Stimulated activated CD4-positive, alpha-beta T cell treated with anti-CD3 and anti-CD28 coated beads, Interleukin-15, amount 100 ng/mL, for 1 hour (primary cell): Measurements from ENCODE around the gene RRP12.
"Not testable (repeated sequence)": the region's sequence is repeated elsewhere in the genome, so short reads cannot be mapped to it uniquely, and the experiment has no call there.

Experiments
- DNase-seq, 2 donors: peaks; one replicate each; pipeline ENCODE4 v3.0.0-alpha.2; 2020; ENCODE audit warnings: low read depth in 1 of 2, low spot score in 1 of 2

Gene RRP12

GRCh38 chr10:97400665-97401454 lies at the start of gene RRP12:
Gene RRP12 (minus strand): TSS chr10:97401340. CDS start chr10:97401231, 109 bp downstream.
- peak in 1 of 2 donors; percentile 53 for DNase-seq

GRCh38 chr10:97450828-97451227 lies 49.7 kb upstream of the RRP12 start:
- no peak for DNase-seq

GRCh38 chr10:97445722-97446639 lies 44.8 kb upstream of the RRP12 start, which contains the start of the genes EXOSC1 and ZDHHC16:
Gene EXOSC1 (minus strand): TSS chr10:97446006. CDS start chr10:97445985, 21 bp downstream.
Gene ZDHHC16 (plus strand): TSS chr10:97446175. CDS start chr10:97451676, 5,501 bp downstream.
- peak; percentile 75 to 81 for DNase-seq

GRCh38 chr10:97445357-97445721 lies 44.2 kb upstream of the RRP12 start:
- DNase-seq = no peak

- DNase-seq = no peak
Observed at GRCh38 chr10:97444212-97444611, 43.1 kb upstream of the RRP12 start.

- DNase-seq = no peak
Observed at GRCh38 chr10:97442277-97442676, 41.1 kb upstream of the RRP12 start.

GRCh38 chr10:97435211-97435610 lies 34.1 kb upstream of the RRP12 start:
- DNase-seq = no peak

GRCh38 chr10:97434557-97434956 lies 33.4 kb upstream of the RRP12 start:
- DNase-seq = no peak

GRCh38 chr10:97434055-97434454 lies 32.9 kb upstream of the RRP12 start:
- no peak for DNase-seq

GRCh38 chr10:97428572-97428981 lies 27.4 kb upstream of the RRP12 start:
- DNase-seq = no peak

GRCh38 chr10:97427571-97428179 lies 26.5 kb upstream of the RRP12 start:
- DNase-seq = no peak

GRCh38 chr10:97426776-97427570 lies 25.8 kb upstream of the RRP12 start:
- DNase-seq = no peak

- DNase-seq = peak; percentile 93 to 94
Observed at GRCh38 chr10:97425964-97426775, 25.0 kb upstream of the RRP12 start, which contains the start of gene PGAM1. Gene PGAM1 (plus strand): TSS chr10:97426191. CDS start chr10:97426308, 117 bp downstream.

- not testable (repeated sequence) for DNase-seq
Observed at GRCh38 chr10:97423757-97424098, 22.6 kb upstream of the RRP12 start.

GRCh38 chr10:97416565-97416964 lies 15.4 kb upstream of the RRP12 start:
- no peak for DNase-seq

- DNase-seq = no peak
Observed at GRCh38 chr10:97412891-97413304, 11.8 kb upstream of the RRP12 start.

- DNase-seq = no peak
Observed at GRCh38 chr10:97411406-97411805, 10.3 kb upstream of the RRP12 start.

GRCh38 chr10:97408496-97408992 lies 7.4 kb upstream of the RRP12 start:
- DNase-seq = no peak

GRCh38 chr10:97407952-97408248 lies 6.8 kb upstream of the RRP12 start:
- no peak for DNase-seq
